GM19324 (cell line): ENCODE measurements around the gene REXO5.
"Not testable (repeated sequence)": the region's sequence is repeated elsewhere in the genome, so short reads cannot be mapped to it uniquely, and the experiment has no call there.

Experiments used
- ATAC-seq: cut with Tn5 transposase; IDR thresholded peaks from one replicate; pipeline ENCODE4 v1.9.1; 2021; ENCODE audit warnings: mild to moderate bottlenecking, moderate library complexity; ENCODE audit not compliant: unreplicated experiment, low FRiP score

REXO5 gene

DNA sequence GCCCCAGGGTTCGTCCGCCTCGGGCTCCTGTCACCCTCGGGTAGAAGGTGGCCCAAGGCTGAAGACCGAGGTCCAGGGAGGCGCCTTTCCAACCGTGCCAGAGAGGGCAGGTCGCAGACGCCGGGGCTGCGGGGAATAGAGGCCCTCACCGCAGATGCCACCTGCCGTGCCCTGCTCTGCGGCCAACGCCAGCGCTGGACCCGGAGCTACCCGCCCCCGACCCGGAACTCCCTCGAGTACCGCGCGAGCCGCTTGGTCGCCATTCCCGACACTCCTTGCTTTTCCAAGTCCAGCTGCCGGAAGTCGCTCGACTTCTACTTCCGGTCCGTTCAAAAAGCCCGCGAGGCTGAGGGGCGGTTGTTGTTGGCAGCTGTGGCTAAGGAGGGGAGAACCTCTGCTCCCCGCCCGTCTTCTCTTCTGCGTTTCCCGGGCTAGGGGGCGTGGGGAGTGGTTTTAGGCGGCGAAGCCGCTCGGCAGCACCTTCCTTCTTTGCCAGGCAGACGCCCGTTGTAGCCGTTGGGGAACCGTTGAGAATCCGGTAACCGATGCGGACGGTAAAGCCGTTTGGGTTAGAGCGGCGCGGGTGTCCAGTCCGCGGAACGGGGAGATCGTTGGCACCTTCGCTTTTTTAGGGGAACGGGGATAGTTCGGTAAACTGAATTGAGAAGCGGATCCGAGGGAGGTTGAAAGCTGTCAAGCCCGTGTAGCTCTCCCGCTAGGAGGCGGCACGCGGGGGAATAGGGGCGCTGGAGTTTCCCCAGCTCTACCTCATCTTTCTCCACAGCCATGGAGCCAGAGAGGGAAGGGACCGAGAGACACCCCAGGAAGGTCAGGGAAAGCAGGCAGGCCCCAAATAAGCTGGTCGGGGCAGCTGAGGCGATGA, at the start of gene REXO5, which contains the start of gene ERI2:
TSS of gene REXO5 (plus strand) at position 360 of the 883 bp plus-strand sequence. CDS start at position 787, 427 bp downstream.
TSS of gene ERI2 (minus strand) at position 305 of the 883 bp plus-strand sequence. CDS start at position 263, 42 bp downstream.
- ATAC-seq: peak; percentile 70

DNA sequence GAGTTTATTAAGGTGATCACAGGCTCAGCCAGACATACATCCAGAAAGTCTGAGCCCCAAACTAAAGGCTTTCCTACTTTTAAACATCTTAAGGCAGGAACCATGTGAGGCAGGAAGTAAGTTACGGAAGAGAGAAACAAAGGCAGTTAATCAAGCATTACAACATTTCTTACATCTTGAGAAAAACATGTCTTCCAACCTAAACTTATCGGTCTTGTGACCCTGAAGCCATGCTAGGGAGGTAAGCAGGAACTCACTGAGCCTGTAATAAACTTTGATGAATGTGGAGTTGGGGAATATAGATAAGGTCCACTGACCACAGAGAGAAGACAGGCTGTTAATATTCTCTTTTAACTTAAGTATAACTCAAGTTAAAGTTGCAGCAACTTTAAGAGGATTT, 46.0 kb upstream of the REXO5 start:
- no peak for ATAC-seq

- no peak for ATAC-seq
Observed at GRCh38 chr16:20761175-20761574, 45.2 kb upstream of the REXO5 start.

- ATAC-seq: no peak
Observed at GRCh38 chr16:20762404-20763123, 43.8 kb upstream of the REXO5 start.

- ATAC-seq: peak; percentile 96
Observed at GRCh38 chr16:20763461-20764232, 42.7 kb upstream of the REXO5 start, which contains the start of gene ACSM3. Gene ACSM3 (plus strand): TSS chr16:20764014. CDS start chr16:20770035, 6,021 bp downstream.

- not testable (repeated sequence) for ATAC-seq
Observed at GRCh38 chr16:20764448-20764847, 41.9 kb upstream of the REXO5 start.

- no peak for ATAC-seq
Observed at GRCh38 chr16:20765732-20766131, 40.6 kb upstream of the REXO5 start.

DNA sequence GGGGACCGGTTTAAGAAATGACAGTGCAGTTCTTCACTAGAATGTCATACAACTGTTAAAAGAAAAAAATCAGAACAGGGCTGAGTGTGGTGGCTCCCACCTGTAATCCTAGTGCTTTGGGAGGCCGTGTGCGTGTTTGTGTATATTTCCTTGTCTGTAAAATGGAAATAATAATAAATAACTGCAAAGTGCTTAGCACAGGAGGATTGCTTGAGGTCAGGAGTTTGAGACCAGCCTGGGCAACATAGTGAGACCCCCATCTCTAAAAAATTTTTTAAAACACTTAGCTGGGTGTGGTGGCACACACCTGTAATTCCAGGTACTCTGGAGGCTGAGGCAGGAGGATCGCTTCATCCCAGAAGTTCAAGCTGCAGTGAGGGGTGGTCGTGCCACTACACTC, 40.0 kb upstream of the REXO5 start:
- ATAC-seq: no peak

DNA sequence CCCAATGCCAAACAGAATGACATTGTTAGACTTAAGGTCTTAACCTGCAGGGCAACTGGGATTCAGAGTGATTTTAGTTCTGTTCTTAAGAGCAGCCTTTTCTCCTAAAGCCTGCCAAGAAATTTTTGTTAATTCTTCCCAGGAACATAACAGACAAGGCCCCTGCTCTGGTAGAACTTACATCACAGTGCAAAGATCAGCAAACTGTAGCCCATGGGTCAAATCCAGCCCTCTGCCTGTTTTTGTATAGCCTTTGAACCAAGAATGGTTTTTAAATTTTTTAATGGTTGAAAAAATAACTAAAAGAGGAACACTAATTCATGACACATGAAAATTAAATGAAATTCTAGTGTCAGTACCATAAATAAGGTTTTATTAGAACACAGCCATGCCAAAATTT, 38.8 kb upstream of the REXO5 start:
- ATAC-seq: no peak

- ATAC-seq: no peak
Observed at GRCh38 chr16:20768121-20768520, 38.2 kb upstream of the REXO5 start.

GRCh38 chr16:20768818-20769217, 37.5 kb upstream of the REXO5 start:
- no peak for ATAC-seq

DNA sequence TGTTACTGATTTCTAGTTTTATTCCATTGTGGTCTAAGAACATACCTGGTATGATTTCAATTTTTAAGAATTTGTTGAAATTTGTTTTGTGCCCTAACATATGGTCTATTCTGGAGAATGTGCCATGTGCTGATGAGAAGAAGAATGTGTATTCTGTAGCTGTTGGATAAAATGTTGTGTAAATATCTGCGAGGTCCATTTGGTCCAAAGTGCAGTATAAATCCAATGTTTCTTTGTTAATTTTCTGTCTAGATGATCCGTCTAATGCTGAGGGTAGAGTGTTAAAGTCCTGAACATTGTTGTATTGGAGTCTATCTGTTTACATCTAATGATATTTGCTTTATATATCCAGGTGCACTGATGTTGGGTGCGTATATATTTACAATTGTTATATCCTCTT, 32.6 kb upstream of the REXO5 start:
- ATAC-seq: no peak

GRCh38 chr16:20774703-20775362, 31.5 kb upstream of the REXO5 start:
- ATAC-seq: no peak

DNA sequence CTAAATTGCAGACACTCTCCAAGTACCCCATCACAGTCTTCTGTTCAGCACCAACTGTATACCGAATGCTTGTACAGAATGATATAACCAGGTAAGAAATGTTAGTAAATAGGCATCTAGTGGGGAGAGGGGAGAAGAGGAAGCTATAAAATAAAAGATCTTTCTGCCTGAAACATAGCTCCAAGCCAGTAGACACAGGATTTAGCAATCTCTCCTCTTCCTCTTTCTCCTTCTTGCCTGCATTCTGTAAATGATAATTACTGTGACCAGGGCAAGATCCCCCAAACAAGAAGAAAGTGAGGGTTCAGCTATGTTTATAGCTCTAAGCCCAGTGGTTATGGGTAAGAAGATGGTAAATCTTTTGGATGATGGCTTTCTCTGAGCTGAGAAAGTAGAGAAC, 24.6 kb upstream of the REXO5 start:
- ATAC-seq: no peak

GRCh38 chr16:20782470-20782869, 23.9 kb upstream of the REXO5 start:
- ATAC-seq: no peak

DNA sequence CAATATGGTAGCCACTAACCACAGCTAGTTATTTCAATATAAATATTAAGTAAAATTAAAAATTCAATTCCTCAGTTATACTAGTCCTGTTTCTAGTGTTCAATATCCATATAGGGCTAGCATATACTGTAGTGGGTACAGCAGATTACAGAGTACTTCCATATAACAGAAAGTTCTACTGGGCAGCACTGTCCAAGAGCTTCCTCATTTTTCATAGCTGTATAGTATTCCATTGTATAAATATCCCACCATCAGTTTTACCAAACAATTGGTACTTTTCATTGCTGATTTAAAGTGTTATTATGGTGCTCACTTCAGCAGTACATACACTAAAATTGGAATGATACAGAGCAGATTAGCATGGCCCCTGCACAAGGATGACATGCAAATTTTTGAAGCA, 22.1 kb upstream of the REXO5 start:
- ATAC-seq: no peak

DNA sequence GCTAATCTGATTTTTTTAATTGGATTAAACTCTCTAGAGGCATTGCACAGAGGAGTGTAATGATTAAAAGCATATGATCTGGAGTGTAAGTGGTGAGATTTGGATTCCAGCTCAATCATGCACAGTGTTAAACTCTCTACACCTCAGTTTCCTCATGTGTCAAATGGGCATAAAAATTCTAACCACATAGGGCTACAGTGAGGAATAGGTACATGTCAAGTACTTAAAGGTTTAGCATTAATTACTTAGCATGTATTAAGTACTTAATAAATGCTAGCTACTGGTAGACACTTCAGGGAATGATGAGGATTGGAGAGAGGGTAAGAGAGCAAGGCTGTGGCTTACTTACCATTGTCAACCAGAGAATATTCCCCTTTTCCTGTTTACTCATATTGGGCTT, 17.2 kb upstream of the REXO5 start:
- ATAC-seq: no peak

- no peak for ATAC-seq
Observed at GRCh38 chr16:20791923-20792612, 14.3 kb upstream of the REXO5 start.

- no peak for ATAC-seq
Observed at GRCh38 chr16:20798364-20798763, 8.0 kb upstream of the REXO5 start.

GRCh38 chr16:20799599-20799998, 6.7 kb upstream of the REXO5 start:
- ATAC-seq: no peak
